C1 segment of cervical spinal cord (tissue), 14 donors: ENCODE results near the gene FAM151B.

Source experiments
- DNase-seq, 14 donors: peaks; one replicate each; lab custom pipeline; 2025; lab: John Stamatoyannopoulos, UW

FAM151B gene

GRCh38 chr5:80588858-80589540 lies 101.1 kb downstream of the FAM151B start:
- DNase-seq, result no peak

- DNase-seq, result no peak
These were observed 102.9 kb downstream of the FAM151B start for GRCh38 chr5:80590766-80591165.

- no peak for DNase-seq
These were observed 103.5 kb downstream of the FAM151B start for GRCh38 chr5:80591352-80591751.

GRCh38 chr5:80592105-80592504 lies 104.2 kb downstream of the FAM151B start:
- no peak for DNase-seq
